ENCODE results near the gene SPANXN1.
"Not testable (repeated sequence)": the region's sequence is repeated elsewhere in the genome, so short reads cannot be mapped to it uniquely, and the experiment has no call there.

The SPANXN1 gene

GRCh38 chrX:145247203-145247602 lies at the start of gene SPANXN1:
TSS of gene SPANXN1 (plus strand) at chrX:145247503. CDS start at chrX:145247587, 84 bp downstream.
- not testable (repeated sequence) for H4K20me1 ChIP-seq, H3K9me3 ChIP-seq, H3K4me1 ChIP-seq, H3K27ac ChIP-seq, H3K9ac ChIP-seq, H3K36me3 ChIP-seq, H3K4me2 ChIP-seq, H3K4me3 ChIP-seq
- H3K27me3 ChIP-seq: peaks cover 52% of the 10 kb centered on the region

- no peaks in the 10 kb centered on the region for H4K20me1 ChIP-seq
- H3K9ac ChIP-seq: no peak overlapping the region
- H3K36me3 ChIP-seq: no peaks in the 10 kb centered on the region
- H3K27me3 ChIP-seq: peaks cover 74% of the 10 kb centered on the region
- no peak for TF ChIP-seq Cebpa-rat (IDR thresholded peaks at IDR 0.05)
- no peaks in the 10 kb centered on the region for H3K9me3 ChIP-seq
- H3K4me3 ChIP-seq: no peak overlapping the region
- H3K4me1 ChIP-seq: no peaks in the 10 kb centered on the region
- no peak overlapping the region for H3K27ac ChIP-seq
- no peak overlapping the region for H3K4me2 ChIP-seq
Observed at GRCh38 chrX:145199078-145199477, 48.2 kb upstream of the SPANXN1 start.

- 0 out of 2 replicates have a peak, but pooled peaks cover 8% of the 10 kb centered on the region for H3K9me3 ChIP-seq
- H4K20me1 ChIP-seq: no peaks in the 10 kb centered on the region; the same call in 1 of the 2 replicates
- H3K36me3 ChIP-seq: no peaks in the 10 kb centered on the region
- H3K4me2 ChIP-seq: no peak overlapping the region
- no peak overlapping the region for H3K4me3 ChIP-seq
- H3K27ac ChIP-seq: no peak overlapping the region
- no peak for TF ChIP-seq Cebpa-rat (IDR thresholded peaks at IDR 0.05)
- H3K27me3 ChIP-seq: peaks cover 74% of the 10 kb centered on the region
- no peaks in the 10 kb centered on the region for H3K4me1 ChIP-seq
- H3K9ac ChIP-seq: no peak overlapping the region
Observed at GRCh38 chrX:145213504-145213903, 33.8 kb upstream of the SPANXN1 start.

- no peak overlapping the region for H3K4me2 ChIP-seq
- no peak overlapping the region for H3K9ac ChIP-seq
- H3K36me3 ChIP-seq: no peaks in the 10 kb centered on the region
- no peak for TF ChIP-seq Cebpa-rat (IDR thresholded peaks at IDR 0.05)
- H3K9me3 ChIP-seq: no peaks in the 10 kb centered on the region
- no peak overlapping the region for H3K4me3 ChIP-seq
- H3K4me1 ChIP-seq: no peaks in the 10 kb centered on the region
- H4K20me1 ChIP-seq: no peaks in the 10 kb centered on the region; the same call in 1 of the 2 replicates
- H3K27ac ChIP-seq: no peak overlapping the region
- H3K27me3 ChIP-seq: peaks cover 58% of the 10 kb centered on the region
Observed at GRCh38 chrX:145292218-145292617, 44.9 kb downstream of the SPANXN1 start.
